ENCODE results near the gene EFNA5.

DNA sequence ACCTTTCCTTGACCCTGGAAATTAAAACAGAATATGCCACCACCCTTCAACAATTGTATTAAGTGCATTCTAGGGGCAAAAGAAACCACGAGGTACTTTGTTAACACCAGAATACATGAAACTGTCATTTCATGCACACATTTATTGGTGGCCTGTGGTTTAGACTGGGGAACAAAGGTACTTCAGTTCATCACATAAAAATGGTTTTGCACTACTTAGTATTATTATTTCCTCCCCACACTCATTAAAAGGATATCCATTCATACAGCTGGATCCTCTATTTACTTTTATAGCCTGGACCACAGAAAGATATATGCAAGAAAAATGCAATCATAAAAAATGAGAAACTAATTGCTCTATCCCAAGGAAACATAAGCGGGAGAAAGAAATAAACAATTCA, 230.9 kb downstream of the EFNA5 start:
- TF ChIP-seq, protein P1, sequence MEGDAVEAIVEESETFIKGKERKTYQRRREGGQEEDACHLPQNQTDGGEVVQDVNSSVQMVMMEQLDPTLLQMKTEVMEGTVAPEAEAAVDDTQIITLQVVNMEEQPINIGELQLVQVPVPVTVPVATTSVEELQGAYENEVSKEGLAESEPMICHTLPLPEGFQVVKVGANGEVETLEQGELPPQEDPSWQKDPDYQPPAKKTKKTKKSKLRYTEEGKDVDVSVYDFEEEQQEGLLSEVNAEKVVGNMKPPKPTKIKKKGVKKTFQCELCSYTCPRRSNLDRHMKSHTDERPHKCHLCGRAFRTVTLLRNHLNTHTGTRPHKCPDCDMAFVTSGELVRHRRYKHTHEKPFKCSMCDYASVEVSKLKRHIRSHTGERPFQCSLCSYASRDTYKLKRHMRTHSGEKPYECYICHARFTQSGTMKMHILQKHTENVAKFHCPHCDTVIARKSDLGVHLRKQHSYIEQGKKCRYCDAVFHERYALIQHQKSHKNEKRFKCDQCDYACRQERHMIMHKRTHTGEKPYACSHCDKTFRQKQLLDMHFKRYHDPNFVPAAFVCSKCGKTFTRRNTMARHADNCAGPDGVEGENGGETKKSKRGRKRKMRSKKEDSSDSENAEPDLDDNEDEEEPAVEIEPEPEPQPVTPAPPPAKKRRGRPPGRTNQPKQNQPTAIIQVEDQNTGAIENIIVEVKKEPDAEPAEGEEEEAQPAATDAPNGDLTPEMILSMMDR (IDR thresholded peaks at IDR 0.05; ENCODE audit: low read depth, low read length, missing input control): no peak
- no peak for TF ChIP-seq GABPA (IDR thresholded peaks at IDR 0.05 in 1 of 2, conservative IDR thresholded peaks at IDR 0.05 in 1 of 2)
- no peak for TF ChIP-seq EGR1 (IDR thresholded peaks at IDR 0.05; ENCODE audit: low read depth in 2 of 2)
- TF ChIP-seq YY1 (IDR thresholded peaks at IDR 0.05): no peak

All from liver (tissue), 3 donors.